ENCODE data around the gene DECR2.
"Not testable (repeated sequence)": the region's sequence is repeated elsewhere in the genome, so short reads cannot be mapped to it uniquely, and the experiment has no call there.

Gene DECR2

GRCh38 chr16:405548-406506 lies 4.1 kb downstream of the DECR2 start:
- DNase-seq, result no peak

GRCh38 chr16:407253-407652 lies 5.6 kb downstream of the DECR2 start:
- no peak for DNase-seq

- DNase-seq, result no peak
Observed at GRCh38 chr16:410516-411178, 9.0 kb downstream of the DECR2 start.

- no peak for DNase-seq
Observed at GRCh38 chr16:411576-412265, 10.0 kb downstream of the DECR2 start.

GRCh38 chr16:414395-415169 lies 12.9 kb downstream of the DECR2 start:
- no peak for DNase-seq

GRCh38 chr16:415170-415498 lies 13.4 kb downstream of the DECR2 start:
- DNase-seq, result not testable (repeated sequence)

- not testable (repeated sequence) for DNase-seq
Observed at GRCh38 chr16:422179-422578, 20.5 kb downstream of the DECR2 start.

GRCh38 chr16:424033-424622 lies 22.4 kb downstream of the DECR2 start:
- no peak for DNase-seq

GRCh38 chr16:424623-425081 lies 23.0 kb downstream of the DECR2 start:
- DNase-seq, result no peak

GRCh38 chr16:425082-425718 lies 23.5 kb downstream of the DECR2 start, which contains the start of gene RAB11FIP3:
Gene RAB11FIP3 (plus strand): TSS chr16:425649. CDS start chr16:426007, 358 bp downstream.
- DNase-seq, result peak; percentile 45

- DNase-seq, result no peak
Observed at GRCh38 chr16:425740-426114, 24.0 kb downstream of the DECR2 start.

GRCh38 chr16:426115-426905 lies 24.6 kb downstream of the DECR2 start:
- no peak for DNase-seq

- DNase-seq, result no peak
Observed at GRCh38 chr16:426906-427249, 25.2 kb downstream of the DECR2 start.

GRCh38 chr16:427250-427649 lies 25.6 kb downstream of the DECR2 start:
- no peak for DNase-seq

- DNase-seq, result no peak
Observed at GRCh38 chr16:430904-431303, 29.2 kb downstream of the DECR2 start.

GRCh38 chr16:440627-441026 lies 38.9 kb downstream of the DECR2 start:
- no peak for DNase-seq

- no peak for DNase-seq
Observed at GRCh38 chr16:441447-441846, 39.8 kb downstream of the DECR2 start.

GRCh38 chr16:442976-443375 lies 41.3 kb downstream of the DECR2 start:
- no peak for DNase-seq

- DNase-seq, result no peak
Observed at GRCh38 chr16:444027-444426, 42.3 kb downstream of the DECR2 start.

GRCh38 chr16:445566-445965 lies 43.9 kb downstream of the DECR2 start:
- no peak for DNase-seq

- no peak for DNase-seq
Observed at GRCh38 chr16:450385-450784, 48.7 kb downstream of the DECR2 start.

Measured in NCI-H510A (cell line).